Tibial artery (tissue), 4 donors: ENCODE data around the gene KMT2D.

Experiments used
- DNase-seq, 2 donors: peaks; one replicate each; pipeline ENCODE4 v3.0.0-alpha.2; 2019
- H3K27ac ChIP-seq, 2 donors: fragments of 200-600 bp; sonication (generic) in 1 of 2; 1 replicate in 1 of 2; 2 replicates in 1 of 2; pipeline ENCODE4 v1.5.1; 2018 to 2019; ENCODE audit warnings: mild to moderate bottlenecking in 1 of 2
- H3K27me3 ChIP-seq, 2 donors: fragments of 200-600 bp; sonication (generic) in 1 of 2; one replicate each; pipeline versions ENCODE4 v1.5.1 to v1.6.0; 2016 to 2019
- H3K36me3 ChIP-seq, 3 donors: fragments of 200-600 bp; sonication (generic) in 2 of 3; one replicate each; pipeline ENCODE4 v1.5.1; 2016 to 2019; ENCODE audit warnings: mild to moderate bottlenecking in 2 of 3
- H3K4me1 ChIP-seq, 4 donors: fragments of 200-600 bp; sonication (generic) in 2 of 4; 1 replicate in 3 of 4; 2 replicates in 1 of 4; pipeline ENCODE4 v1.5.1; 2016 to 2019
- H3K4me3 ChIP-seq, 2 donors: fragments of 200-600 bp; sonication (generic) in 1 of 2; 1 replicate in 1 of 2; 2 replicates in 1 of 2; pipeline ENCODE4 v1.5.1; 2018 to 2019; ENCODE audit warnings: mild to moderate bottlenecking in 2 of 2
- H3K9me3 ChIP-seq, 3 donors: fragments of 200-600 bp; sonication (generic) in 1 of 3; one replicate each; pipeline ENCODE4 v1.5.1; 2016 to 2019
- intact Hi-C: fragments of 100-400 bp; cut with DNase I; formaldehyde crosslinking; loops from one replicate; pipeline ENCODE4 v1.15.0; 2023; ENCODE audit warnings: low total_unique reads
- TF ChIP-seq, protein P1 (sequence below), 2 experiments: fragments of 200-600 bp in 1 of 2; fragments of 450-650 bp in 1 of 2; IDR thresholded peaks; one replicate each; pipeline ENCODE4 v1.5.1; 2017 to 2019; ENCODE audit warnings: antibody characterized with exemption in 2 of 2, mild to moderate bottlenecking in 1 of 2, moderate library complexity in 1 of 2

KMT2D gene

DNA sequence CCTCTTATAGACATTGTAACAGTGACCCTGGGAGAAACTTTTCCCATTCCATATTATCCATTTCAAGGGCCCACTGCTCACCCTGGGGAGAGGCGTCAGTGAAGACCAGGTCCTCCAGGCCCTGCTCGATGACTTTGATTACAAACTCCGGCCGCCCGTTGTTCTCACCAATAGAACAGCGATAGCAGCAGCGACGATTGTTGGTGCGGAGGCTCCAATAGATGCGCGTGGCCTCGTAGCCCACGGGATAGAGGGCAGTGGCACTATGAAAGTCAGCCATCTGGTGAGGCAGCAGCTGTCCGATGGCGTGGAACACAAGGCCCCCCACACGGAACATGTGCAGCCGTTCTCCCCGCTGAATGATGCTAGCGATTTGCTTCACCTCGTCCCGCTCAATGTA is 34.5 kb downstream of the KMT2D start:
- Histone ChIP-seq H3K4me3 (no peak overlapping the region), H3K9me3 (no peaks in the 10 kb centered on the region), H3K4me1 (no peaks in the 10 kb centered on the region), H3K36me3 (peaks cover 75 to 98% (median 88%) of the 10 kb centered on the region in 3 donors), H3K27ac (no peak overlapping the region), H3K27me3 (no peaks in the 10 kb centered on the region)
- TF ChIP-seq, protein P1, sequence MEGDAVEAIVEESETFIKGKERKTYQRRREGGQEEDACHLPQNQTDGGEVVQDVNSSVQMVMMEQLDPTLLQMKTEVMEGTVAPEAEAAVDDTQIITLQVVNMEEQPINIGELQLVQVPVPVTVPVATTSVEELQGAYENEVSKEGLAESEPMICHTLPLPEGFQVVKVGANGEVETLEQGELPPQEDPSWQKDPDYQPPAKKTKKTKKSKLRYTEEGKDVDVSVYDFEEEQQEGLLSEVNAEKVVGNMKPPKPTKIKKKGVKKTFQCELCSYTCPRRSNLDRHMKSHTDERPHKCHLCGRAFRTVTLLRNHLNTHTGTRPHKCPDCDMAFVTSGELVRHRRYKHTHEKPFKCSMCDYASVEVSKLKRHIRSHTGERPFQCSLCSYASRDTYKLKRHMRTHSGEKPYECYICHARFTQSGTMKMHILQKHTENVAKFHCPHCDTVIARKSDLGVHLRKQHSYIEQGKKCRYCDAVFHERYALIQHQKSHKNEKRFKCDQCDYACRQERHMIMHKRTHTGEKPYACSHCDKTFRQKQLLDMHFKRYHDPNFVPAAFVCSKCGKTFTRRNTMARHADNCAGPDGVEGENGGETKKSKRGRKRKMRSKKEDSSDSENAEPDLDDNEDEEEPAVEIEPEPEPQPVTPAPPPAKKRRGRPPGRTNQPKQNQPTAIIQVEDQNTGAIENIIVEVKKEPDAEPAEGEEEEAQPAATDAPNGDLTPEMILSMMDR (IDR thresholded peaks at IDR 0.05): no peak
- intact Hi-C loops: no loop called here
- no peak for DNase-seq

DNA sequence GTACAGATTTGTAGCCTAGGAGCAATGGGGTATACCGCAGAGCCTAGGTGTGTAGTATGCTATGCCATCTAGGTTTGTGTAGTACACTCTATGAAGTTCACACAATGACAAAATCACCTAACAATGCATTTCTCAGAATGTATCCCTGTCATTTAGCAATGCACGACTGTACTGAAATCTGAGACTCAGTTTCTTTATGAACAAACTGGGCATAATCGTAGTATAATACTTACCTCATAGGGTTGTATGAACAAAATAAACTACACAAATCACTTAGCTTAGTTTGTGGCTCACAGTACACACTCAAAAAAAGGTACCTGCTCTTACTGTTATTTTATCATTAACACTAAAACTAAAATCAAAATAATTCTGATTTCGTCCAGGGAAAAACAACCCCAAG is 35.1 kb downstream of the KMT2D start:
- peaks cover 75 to 98% (median 85%) of the 10 kb centered on the region in 3 donors for H3K36me3 ChIP-seq
- no peak for DNase-seq
- intact Hi-C loops: no loop called here

DNA sequence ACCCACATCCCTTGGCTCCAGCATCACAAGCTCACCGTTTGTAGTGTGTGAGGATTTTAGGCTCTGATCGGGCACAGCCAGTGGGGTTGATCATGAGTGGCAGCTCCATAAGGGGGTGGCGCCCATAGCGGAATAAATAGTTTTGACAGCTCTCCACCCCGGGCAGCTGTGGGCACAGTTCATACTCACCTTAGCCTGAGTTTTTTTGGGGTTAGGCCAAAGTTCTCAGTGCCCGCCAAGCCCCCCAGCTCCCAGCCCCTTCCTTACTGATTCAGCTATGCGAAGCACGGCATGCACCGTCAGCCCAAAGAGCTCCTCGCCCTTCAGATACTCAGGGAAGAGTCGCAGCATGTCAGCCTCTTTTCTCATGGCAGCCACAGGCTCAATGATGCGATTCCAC is 36.1 kb downstream of the KMT2D start:
- intact Hi-C loops: no loop called here
- Histone ChIP-seq H3K27ac (no peak overlapping the region), H3K4me1 (peaks cover 0 to under 1% (median 0%) of the 10 kb centered on the region in 4 donors), H3K9me3 (no peaks in the 10 kb centered on the region), H3K27me3 (no peaks in the 10 kb centered on the region), H3K4me3 (no peak overlapping the region), H3K36me3 (peaks cover 75 to 92% (median 83%) of the 10 kb centered on the region in 3 donors)
- TF ChIP-seq, protein P1 (IDR thresholded peaks at IDR 0.05): no peak
- no peak for DNase-seq

More for the DNA sequence above, 35.1 kb downstream of the KMT2D start:
- no peaks in the 10 kb centered on the region for H3K27me3 ChIP-seq
- H3K4me1 ChIP-seq: no peaks in the 10 kb centered on the region
- no peaks in the 10 kb centered on the region for H3K9me3 ChIP-seq
- no peak overlapping the region for H3K4me3 ChIP-seq
- TF ChIP-seq, protein P1 (IDR thresholded peaks at IDR 0.05): no peak
- H3K27ac ChIP-seq: no peak overlapping the region

DNA sequence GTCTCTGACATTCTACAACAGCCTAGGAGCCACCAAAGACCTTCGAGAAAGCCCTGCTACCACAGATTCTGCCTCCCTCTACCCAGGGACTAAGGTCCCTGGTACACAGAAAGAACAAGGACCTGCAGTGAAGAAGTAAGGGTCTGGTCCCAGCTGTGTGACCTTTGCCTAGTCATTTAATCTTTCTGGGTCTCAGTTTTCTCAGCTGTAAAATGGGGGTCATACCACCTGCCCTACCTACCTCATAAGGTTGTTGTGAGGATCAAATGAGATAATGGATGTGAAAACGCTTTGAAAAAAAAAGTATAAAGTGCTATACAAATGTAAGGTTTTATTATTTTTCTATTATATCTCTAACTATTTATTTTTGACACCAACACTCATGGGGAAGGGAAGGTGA is 36.8 kb downstream of the KMT2D start:
- Histone ChIP-seq H3K9me3 (no peaks in the 10 kb centered on the region), H3K36me3 (peaks cover 71 to 85% (median 78%) of the 10 kb centered on the region in 3 donors), H3K27me3 (no peaks in the 10 kb centered on the region), H3K27ac (no peak overlapping the region), H3K4me1 (peaks cover 0 to 5% (median 1%) of the 10 kb centered on the region in 4 donors), H3K4me3 (no peak overlapping the region)
- intact Hi-C loops: no loop called here
- TF ChIP-seq, protein P1 (IDR thresholded peaks at IDR 0.05): no peak
- DNase-seq: no peak

DNA sequence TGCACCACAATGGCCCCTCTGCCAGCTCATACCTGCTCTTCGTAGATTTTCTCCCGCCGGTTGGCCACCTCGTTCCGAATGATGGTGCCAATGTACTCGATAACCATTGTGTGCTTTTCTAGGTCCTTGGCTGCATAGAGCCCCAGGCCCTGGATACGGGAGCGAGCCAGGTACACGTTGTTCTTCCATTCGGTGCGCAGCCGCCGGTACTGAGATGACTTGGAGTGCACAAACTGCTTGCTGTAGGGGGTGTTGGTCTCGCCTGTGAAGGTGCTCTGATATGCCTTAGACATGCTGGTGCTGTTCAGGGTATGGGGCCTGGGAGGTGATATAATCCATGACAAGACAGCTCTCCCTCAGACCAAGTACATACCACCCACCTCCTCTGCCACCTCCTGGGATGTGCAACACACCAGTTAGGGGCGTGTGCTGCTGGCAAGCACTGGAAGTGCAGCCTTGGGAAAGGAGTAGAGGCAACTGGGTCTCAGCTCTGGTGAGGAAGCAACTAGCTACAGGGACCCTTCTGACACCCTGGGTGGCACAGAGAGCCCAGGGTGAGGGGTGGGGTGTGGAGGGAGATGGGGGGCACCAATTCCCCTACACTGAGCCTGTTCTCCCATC is 37.9 kb downstream of the KMT2D start:
- H3K27ac ChIP-seq: no peak overlapping the region
- peaks cover 0 to 9% (median 6%) of the 10 kb centered on the region in 4 donors for H3K4me1 ChIP-seq
- no peaks in the 10 kb centered on the region for H3K27me3 ChIP-seq
- H3K36me3 ChIP-seq: peaks cover 61 to 74% (median 66%) of the 10 kb centered on the region in 3 donors
- H3K4me3 ChIP-seq: no peak overlapping the region
- intact Hi-C loops: no loop called here
- H3K9me3 ChIP-seq: no peaks in the 10 kb centered on the region
- DNase-seq: no peak
- TF ChIP-seq, protein P1 (IDR thresholded peaks at IDR 0.05): no peak
